ENCODE measurements around the gene TMEM184B.
A peak's percentile ranks its signal among the peaks of the same experiment; 100 is the strongest.
"Not testable (repeated sequence)": the region's sequence is repeated elsewhere in the genome, so short reads cannot be mapped to it uniquely, and the experiment has no call there.

The TMEM184B gene

DNA sequence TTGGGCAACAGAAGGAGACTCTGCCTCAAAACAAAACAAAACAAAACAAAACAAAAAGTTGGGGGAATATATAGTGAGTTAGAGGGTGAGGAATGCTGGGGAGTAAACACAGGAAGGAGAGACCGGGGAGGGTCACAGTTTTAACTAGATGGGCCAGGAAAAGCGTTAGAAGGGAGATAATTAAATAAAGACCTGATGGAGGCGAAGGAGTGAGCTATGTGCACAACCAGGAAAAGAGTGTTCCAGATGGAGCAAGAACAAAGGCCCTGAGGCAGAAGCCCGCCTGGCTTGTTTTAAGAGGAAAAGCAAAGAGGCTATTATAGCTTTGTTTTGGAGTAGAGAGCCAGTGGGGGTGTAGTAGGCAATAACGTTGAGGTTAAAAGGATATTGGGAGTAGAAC is 86.4 kb downstream of the TMEM184B start:
- Histone ChIP-seq H3K9me3 (no peaks in the 10 kb centered on the region), H3K36me3 (no peaks in the 10 kb centered on the region), H3K4me3 (ENCODE audit: low read depth, low read length) (no peak overlapping the region), H3K4me1 (no peaks in the 10 kb centered on the region), H3K27me3 (no peaks in the 10 kb centered on the region)
- TF ChIP-seq, protein P1, sequence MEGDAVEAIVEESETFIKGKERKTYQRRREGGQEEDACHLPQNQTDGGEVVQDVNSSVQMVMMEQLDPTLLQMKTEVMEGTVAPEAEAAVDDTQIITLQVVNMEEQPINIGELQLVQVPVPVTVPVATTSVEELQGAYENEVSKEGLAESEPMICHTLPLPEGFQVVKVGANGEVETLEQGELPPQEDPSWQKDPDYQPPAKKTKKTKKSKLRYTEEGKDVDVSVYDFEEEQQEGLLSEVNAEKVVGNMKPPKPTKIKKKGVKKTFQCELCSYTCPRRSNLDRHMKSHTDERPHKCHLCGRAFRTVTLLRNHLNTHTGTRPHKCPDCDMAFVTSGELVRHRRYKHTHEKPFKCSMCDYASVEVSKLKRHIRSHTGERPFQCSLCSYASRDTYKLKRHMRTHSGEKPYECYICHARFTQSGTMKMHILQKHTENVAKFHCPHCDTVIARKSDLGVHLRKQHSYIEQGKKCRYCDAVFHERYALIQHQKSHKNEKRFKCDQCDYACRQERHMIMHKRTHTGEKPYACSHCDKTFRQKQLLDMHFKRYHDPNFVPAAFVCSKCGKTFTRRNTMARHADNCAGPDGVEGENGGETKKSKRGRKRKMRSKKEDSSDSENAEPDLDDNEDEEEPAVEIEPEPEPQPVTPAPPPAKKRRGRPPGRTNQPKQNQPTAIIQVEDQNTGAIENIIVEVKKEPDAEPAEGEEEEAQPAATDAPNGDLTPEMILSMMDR (IDR thresholded peaks at IDR 0.05; ENCODE audit: low read depth, low read length) = no peak
- DNase-seq = no peak

DNA sequence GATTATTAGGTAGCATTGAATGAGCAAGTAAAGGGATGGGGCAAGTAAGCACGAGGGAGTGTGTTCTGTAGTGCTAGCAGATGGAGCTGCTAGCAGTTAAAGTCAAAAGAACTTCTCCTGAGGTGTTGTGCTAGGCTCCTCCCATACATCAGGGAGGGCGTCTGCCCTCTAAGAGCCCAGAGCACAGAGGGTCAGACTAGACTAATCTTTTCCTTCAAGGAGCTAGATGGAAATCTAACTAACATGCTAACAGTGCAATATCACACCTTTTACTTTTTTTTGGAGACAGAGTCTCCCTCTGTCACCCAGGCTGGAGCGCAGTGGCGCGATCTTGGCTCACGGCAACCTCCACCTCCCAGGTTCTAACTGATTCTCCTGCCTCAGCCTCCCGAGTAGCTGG is 88.0 kb downstream of the TMEM184B start:
- peaks cover 5% of the 10 kb centered on the region; the same call in 1 of the 2 replicates for H3K4me1 ChIP-seq
- no peaks in the 10 kb centered on the region for H3K36me3 ChIP-seq
- TF ChIP-seq, protein P1 (IDR thresholded peaks at IDR 0.05; ENCODE audit: low read depth, low read length) = no peak

DNA sequence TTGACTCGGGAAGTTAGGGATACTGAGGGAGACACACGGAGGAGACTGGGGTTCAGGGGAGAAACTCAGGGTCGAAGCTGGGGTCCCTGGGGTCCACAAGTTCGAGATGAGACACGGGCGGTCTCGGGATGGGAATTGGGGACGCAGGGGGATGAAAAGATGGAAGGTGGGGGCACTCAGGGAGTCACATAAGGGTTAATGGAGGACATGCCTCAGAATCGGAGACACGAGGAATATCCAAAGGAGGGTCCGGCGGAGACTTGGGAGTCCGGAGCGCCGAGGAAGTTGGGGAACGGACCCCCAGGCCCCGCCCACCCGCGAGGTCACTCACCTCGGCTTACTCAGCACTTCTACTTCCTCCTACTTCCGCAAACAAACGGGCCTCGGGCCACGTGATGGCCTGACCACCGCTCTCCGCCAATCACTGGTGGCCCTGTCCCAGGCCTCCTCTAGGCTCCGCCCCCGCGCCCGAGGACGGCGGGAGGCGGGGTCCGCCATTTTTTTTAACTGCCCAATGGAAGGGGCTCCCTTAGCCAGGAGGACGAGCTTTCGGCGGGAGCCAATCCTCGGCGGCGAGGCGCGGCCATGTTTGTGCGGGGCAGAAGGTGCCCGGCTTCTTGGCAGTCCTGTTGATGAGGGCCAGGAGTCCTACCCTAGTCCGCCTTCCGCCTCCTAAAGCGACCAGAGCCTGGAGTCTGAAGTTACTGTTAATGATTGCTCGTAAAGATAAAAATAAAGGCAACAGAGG is 91.2 kb downstream of the TMEM184B start, which contains the start of gene PLA2G6:
Gene PLA2G6, minus strand, starts transcription at position 378 of the 748 bp plus-strand sequence. CDS start 12,404 bp downstream, outside the sequence.
- H3K36me3 ChIP-seq = no peaks in the 10 kb centered on the region
- H3K4me1 ChIP-seq = peaks cover 5% of the 10 kb centered on the region; the same call in 1 of the 2 replicates
- TF ChIP-seq, protein P1 (IDR thresholded peaks at IDR 0.05; ENCODE audit: low read depth, low read length) = no peak
- no peaks in the 10 kb centered on the region for H3K27me3 ChIP-seq
- H3K4me3 ChIP-seq (ENCODE audit: low read depth, low read length) = peak within 1 kb of the TSS; percentile 75
- no peaks in the 10 kb centered on the region for H3K9me3 ChIP-seq
- peak; percentile 99 for DNase-seq

More for the DNA sequence above, 88.0 kb downstream of the TMEM184B start:
- no peak for DNase-seq
- Histone ChIP-seq H3K27me3 (no peaks in the 10 kb centered on the region), H3K4me3 (ENCODE audit: low read depth, low read length) (no peak overlapping the region), H3K9me3 (no peaks in the 10 kb centered on the region)

DNA sequence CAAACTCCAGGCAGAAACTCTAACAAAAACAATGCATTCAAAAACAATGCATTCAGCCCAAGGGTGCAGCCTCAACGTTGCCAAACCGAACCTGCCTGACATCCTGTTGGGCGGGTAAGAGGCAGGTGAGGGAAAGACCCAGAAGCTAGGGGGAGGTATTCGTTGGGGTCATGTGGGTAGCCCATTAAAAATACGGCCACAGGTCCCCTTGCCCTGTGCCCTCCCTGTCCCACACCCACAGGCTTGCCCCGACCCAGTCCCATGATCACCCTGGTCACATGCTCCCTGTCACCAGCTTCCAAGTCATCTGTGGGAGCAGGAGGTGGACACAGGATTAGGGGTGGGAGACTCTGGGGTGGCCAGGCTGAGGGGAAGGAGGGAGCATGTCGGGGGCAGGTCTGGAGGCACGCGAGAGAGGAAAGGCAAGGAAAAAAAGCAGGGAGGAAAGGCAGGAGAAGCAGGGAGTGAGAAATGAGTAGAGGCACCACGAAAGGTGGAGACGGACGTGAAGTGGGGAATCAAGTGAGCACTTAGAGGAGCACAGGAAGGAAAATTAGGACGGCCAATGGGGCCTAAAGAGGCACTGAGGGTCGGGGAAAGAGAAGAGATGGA is 91.9 kb downstream of the TMEM184B start:
- no peak for DNase-seq
- TF ChIP-seq, protein P1 (IDR thresholded peaks at IDR 0.05; ENCODE audit: low read depth, low read length) = no peak
- Histone ChIP-seq H3K27me3 (no peaks in the 10 kb centered on the region), H3K4me1 (peaks cover 5% of the 10 kb centered on the region; the same call in 1 of the 2 replicates), H3K9me3 (no peaks in the 10 kb centered on the region), H3K4me3 (ENCODE audit: low read depth, low read length) (peak overlapping the region; percentile 75), H3K36me3 (no peaks in the 10 kb centered on the region)

DNA sequence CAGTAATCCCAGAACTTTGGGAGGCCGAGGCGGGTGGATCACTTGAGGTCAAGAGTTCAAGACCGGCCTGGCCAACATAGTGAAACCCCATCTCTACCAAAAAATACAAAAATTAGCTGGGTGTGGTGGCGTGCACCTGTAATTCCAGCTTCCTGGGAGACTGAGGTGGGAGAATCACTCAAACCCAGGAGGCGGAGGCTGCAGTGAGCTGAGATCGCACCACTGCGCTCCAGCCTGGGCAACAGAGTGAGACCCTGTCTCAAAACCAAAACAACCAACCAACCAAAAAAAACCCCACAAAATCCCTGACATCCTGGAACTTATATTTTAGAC is 94.2 kb downstream of the TMEM184B start:
- H3K4me3 ChIP-seq (ENCODE audit: low read depth, low read length); DNase-seq; H3K36me3 ChIP-seq; H3K27me3 ChIP-seq; H3K4me1 ChIP-seq; H3K9me3 ChIP-seq: not testable (repeated sequence)

DNA sequence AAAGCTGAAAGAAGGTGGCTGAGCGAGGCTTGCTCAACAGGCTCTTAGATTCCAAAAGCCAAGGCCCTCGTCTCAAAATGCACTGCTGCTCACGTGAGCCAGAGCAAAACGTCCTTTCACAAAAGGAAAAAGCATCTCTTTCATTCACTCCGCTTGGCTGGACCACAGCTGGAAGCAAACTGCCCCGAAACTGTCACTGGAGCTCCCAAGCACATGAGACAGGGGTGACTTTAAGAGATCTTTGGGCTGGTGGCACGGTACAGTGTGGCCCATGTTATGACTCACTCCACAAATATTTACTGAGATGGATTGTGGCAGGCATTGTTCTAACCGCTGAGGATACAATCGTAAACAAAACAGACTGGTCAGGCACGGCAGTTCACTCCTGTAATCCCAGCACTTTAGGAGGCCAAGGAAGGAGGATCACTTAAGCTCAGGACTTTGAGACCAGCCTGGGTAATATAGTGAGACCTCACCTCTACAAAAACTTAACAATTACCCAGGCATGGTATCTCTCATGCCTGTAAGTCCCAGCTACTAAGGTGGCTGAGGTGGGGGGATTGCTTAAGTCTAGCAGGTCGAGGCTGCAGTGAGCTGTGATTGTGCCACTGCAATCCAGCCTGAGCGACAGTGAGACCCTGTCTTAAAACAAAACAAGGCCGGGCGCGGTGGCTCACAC is 94.7 kb downstream of the TMEM184B start:
- no peaks in the 10 kb centered on the region for H3K27me3 ChIP-seq
- peaks cover 8% of the 10 kb centered on the region for H3K4me1 ChIP-seq
- TF ChIP-seq, protein P1 (IDR thresholded peaks at IDR 0.05; ENCODE audit: low read depth, low read length) = no peak
- H3K36me3 ChIP-seq = no peaks in the 10 kb centered on the region
- H3K9me3 ChIP-seq = no peaks in the 10 kb centered on the region
- no peak overlapping the region for H3K4me3 ChIP-seq (ENCODE audit: low read depth, low read length)
- peak; percentile 4 for DNase-seq

DNA sequence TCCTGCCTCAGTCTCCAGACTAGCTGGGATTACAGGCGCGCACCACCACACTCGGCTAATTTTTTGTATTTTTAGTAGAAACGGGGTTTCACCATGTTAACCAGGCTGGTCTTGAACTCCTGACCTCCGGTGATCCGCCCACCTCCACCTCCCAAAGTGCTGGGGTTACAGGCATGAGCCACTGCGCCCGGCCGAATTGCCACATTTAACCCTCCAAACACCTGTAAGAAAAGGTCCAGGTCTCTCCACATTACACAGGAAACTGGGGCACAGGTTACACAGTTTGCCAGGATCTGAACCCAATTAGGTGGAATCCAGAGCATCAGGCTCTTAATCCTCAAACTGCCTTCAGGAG is 95.3 kb downstream of the TMEM184B start:
- H3K27me3 ChIP-seq; H3K4me3 ChIP-seq (ENCODE audit: low read depth, low read length); H3K9me3 ChIP-seq; DNase-seq; H3K36me3 ChIP-seq: not testable (repeated sequence)
- peaks cover 14% of the 10 kb centered on the region for H3K4me1 ChIP-seq

All from BE2C (cell line).